ENCODE measurements around the gene DRG2. TPM values are rescaled to one million over a fixed set of nuclear protein-coding genes. Genes with fewer than 3 reads are reported as not detected.

Gene DRG2
- total and polyA plus RNA-seq, 2 of the 4 experiments (the other 2 are of a cell fraction) = 43.6 to 45.1 TPM

GRCh38 chr17:18144855-18145254 is 57.1 kb downstream of the DRG2 start:
- intact Hi-C loops (cut with micrococcal nuclease) = no loop called here

More at GRCh38 chr17:18144855-18145254, 57.1 kb downstream of the DRG2 start:
- no peak overlapping the region for H2BK20ac ChIP-seq (ENCODE audit: low read depth, low read length)
- no peak overlapping the region for H3K4ac ChIP-seq (ENCODE audit: low read depth, low read length)
- no peak overlapping the region for H2BK5ac ChIP-seq (ENCODE audit: low read depth, low read length, poor library complexity, severe bottlenecking)
- no peak overlapping the region for H3K56ac ChIP-seq (ENCODE audit: extremely low read depth, insufficient read depth, low read length)
- no peak overlapping the region for H3K9ac ChIP-seq (ENCODE audit: low read depth, low read length)
- H4K20me1 ChIP-seq (ENCODE audit: insufficient read depth, low read length) = peaks cover 2% of the 10 kb centered on the region; the same call in 1 of the 2 replicates
- H2AK5ac ChIP-seq (ENCODE audit: low read depth, low read length) = no peak overlapping the region
- no peak for DNase-seq
- no peak overlapping the region for H3K4me3 ChIP-seq (ENCODE audit: insufficient read depth, low read depth, low read length)
- H4K5ac ChIP-seq (ENCODE audit: low read depth, low read length) = no peak overlapping the region
- ChIA-PET POLR2A (ENCODE audit: unreplicated experiment) (no interaction called here), CTCF (no interaction called here)
- H4K91ac ChIP-seq (ENCODE audit: insufficient read depth, low read depth, low read length) = no peak overlapping the region
- 100% methylated on average over 1 of the region's 1 CpG; no CpG with 5 or more reads in 1 of the 2 experiments for WGBS, 2 experiments (ENCODE audit: extremely low coverage in 2 of 2, insufficient read length in 1 of 2)
- no peak overlapping the region for H4K8ac ChIP-seq (ENCODE audit: low read depth in 2 of 2, low read length in 2 of 2)
- H2AFZ ChIP-seq (replicated peaks; ENCODE audit: low read length, poor library complexity) = no peak overlapping the region
- H3K27me3 ChIP-seq (ENCODE audit: control insufficient read depth, insufficient read depth, low read length) = peaks cover 7% of the 10 kb centered on the region
- H2AK9ac ChIP-seq (replicated peaks; ENCODE audit: low read depth, low read length, poor library complexity) = no peak overlapping the region
- ATAC-seq (ENCODE audit: low read depth) = no peak
- no peak overlapping the region for H3K18ac ChIP-seq (ENCODE audit: low read depth, low read length)
- H3K9me1 ChIP-seq (ENCODE audit: insufficient read depth, low read length) = no peaks in the 10 kb centered on the region
- H3K23ac ChIP-seq (ENCODE audit: low read depth, low read length) = no peak overlapping the region
- no peak overlapping the region for H3K27ac ChIP-seq (ENCODE audit: insufficient read depth, low read length)
- dilution Hi-C loops (cut with HindIII; ENCODE audit: low sequenced_read_pairs, unreplicated experiment) = no loop called here
- no peaks in the 10 kb centered on the region for H3K36me3 ChIP-seq (ENCODE audit: control insufficient read depth, insufficient read depth, low read length)
- in situ Hi-C loops (cut with MboI; ENCODE audit: low sequenced_read_pairs) = no loop called here
- H3K9me3 ChIP-seq (ENCODE audit: control insufficient read depth, insufficient read depth, low read length) = no peaks in the 10 kb centered on the region
- TF ChIP-seq MAZ (IDR thresholded peaks at IDR 0.05; ENCODE audit: borderline replicate concordance, low read depth, low read length) (no peak), MXI1 (IDR thresholded peaks at IDR 0.05; ENCODE audit: borderline replicate concordance, low read depth, low read length) (no peak), MAFK (IDR thresholded peaks at IDR 0.05; ENCODE audit: low read depth, low read length) (no peak), USF2 (IDR thresholded peaks at IDR 0.05; ENCODE audit: low read depth, low read length) (no peak), ELK1 (IDR thresholded peaks at IDR 0.05; ENCODE audit: borderline replicate concordance, low read depth, low read length) (no peak), RAD21 (IDR thresholded peaks at IDR 0.05; ENCODE audit: low read length) (no peak), POLR2A (IDR thresholded peaks at IDR 0.05; ENCODE audit: low read depth, low read length) (no peak)
- no peak overlapping the region for H3K14ac ChIP-seq (replicated peaks; ENCODE audit: low read depth, low read length)
- BruUV-seq (replicated peaks) = no TSS peak
- H2BK15ac ChIP-seq (ENCODE audit: low read depth, low read length) = no peak overlapping the region
- no peak overlapping the region for H3K4me2 ChIP-seq (ENCODE audit: low read depth, low read length)
- H2BK120ac ChIP-seq (ENCODE audit: low read depth, low read length) = no peak overlapping the region
- H3K4me1 ChIP-seq (ENCODE audit: control insufficient read depth, insufficient read depth, low read length) = no peaks in the 10 kb centered on the region
- no peaks in the 10 kb centered on the region for H3K79me1 ChIP-seq (ENCODE audit: low read depth in 1 of 2, low read length in 2 of 2)

Data from IMR-90 (cell line).